Calu3 (cell line): ENCODE data around the gene KCNQ4. TPM values are rescaled to one million over a fixed set of nuclear protein-coding genes. Genes with fewer than 3 reads are reported as not detected.
A peak's percentile ranks its signal among the peaks of the same experiment; 100 is the strongest.

Source experiments
- BruUV-seq: library from RNA; stranded (reverse); fragments of 400-500 nt; replicated peaks from 2 replicates; lab custom pipeline; 2021; lab: Mats Ljungman, UMichigan
- CTCF ChIA-PET: fragments of 300-600 bp; sonication (Branson Sonifier 250); formaldehyde crosslinking; loops from one replicate; lab custom pipeline; 2022; ENCODE audit warnings: antibody characterized with exemption; lab: Charles Lee
- DNase-seq: peaks from one replicate; pipeline ENCODE4 v3.0.0; 2022
- H3K27ac Mint-ChIP-seq: one replicate; pipeline ENCODE4 v1.8.0; 2022; ENCODE audit warnings: mixed read lengths; ENCODE audit not compliant: unreplicated experiment
- H3K27me3 Mint-ChIP-seq: one replicate; pipeline ENCODE4 v1.8.0; 2022; ENCODE audit warnings: mixed read lengths; ENCODE audit not compliant: unreplicated experiment
- H3K36me3 Mint-ChIP-seq: one replicate; pipeline ENCODE4 v1.8.0; 2022; ENCODE audit warnings: mild to moderate bottlenecking, moderate library complexity, mixed read lengths; ENCODE audit not compliant: insufficient read depth, unreplicated experiment
- H3K4me1 Mint-ChIP-seq: one replicate; pipeline ENCODE4 v1.8.0; 2022; ENCODE audit warnings: mild to moderate bottlenecking, low read depth, mixed read lengths; ENCODE audit not compliant: unreplicated experiment
- H3K4me3 Mint-ChIP-seq: one replicate; pipeline ENCODE4 v1.8.0; 2022; ENCODE audit warnings: mild to moderate bottlenecking, low read depth, moderate library complexity, mixed read lengths; ENCODE audit not compliant: unreplicated experiment
- H3K9me3 Mint-ChIP-seq: one replicate; pipeline ENCODE4 v1.8.0; 2022; ENCODE audit warnings: low read depth, mixed read lengths; ENCODE audit not compliant: unreplicated experiment
- CTCF ChIP-seq: fragments of 200-600 bp; IDR thresholded peaks from one replicate; pipeline ENCODE4 v1.8.0; 2022; ENCODE audit warnings: antibody characterized with exemption; ENCODE audit not compliant: unreplicated experiment
- intact Hi-C: fragments of 100-400 bp; cut with micrococcal nuclease; formaldehyde crosslinking; loops from one replicate; pipeline ENCODE4 v1.10.0; 2022; ENCODE audit not compliant: unreplicated experiment
- total RNA-seq: library from RNA; stranded (reverse); gene quantifications from 2 replicates; pipeline ENCODE4 v1.2.3, GENCODE V29; 2022

Gene KCNQ4
- total RNA-seq, 1 experiment from 2014 or later: 0.92 TPM

- Mint-ChIP-seq H3K27me3 (peaks cover 18% of the 10 kb centered on the region), H3K4me1 (peaks cover 18% of the 10 kb centered on the region), H3K4me3 (no peak overlapping the region), H3K36me3 (peaks cover 18% of the 10 kb centered on the region), H3K9me3 (no peaks in the 10 kb centered on the region), H3K27ac (no peak overlapping the region)
- intact Hi-C loops: no loop called here
- no peak for DNase-seq
- CTCF ChIA-PET: interaction anchor here (1.1 to 1.9 kb wide), 3 partner anchors 92 to 96 kb away, joined by 5 to 6 read pairs (median 6); no protein-coding TSS in a partner anchor
- no TSS peak for BruUV-seq
- TF ChIP-seq CTCF: no peak
Observed at GRCh38 chr1:40856656-40857302, 73.2 kb downstream of the KCNQ4 start.

- no peak for TF ChIP-seq CTCF
- Mint-ChIP-seq H3K4me3 (no peak overlapping the region), H3K4me1 (peaks cover 22% of the 10 kb centered on the region), H3K27me3 (peaks cover 18% of the 10 kb centered on the region), H3K36me3 (peaks cover 26% of the 10 kb centered on the region), H3K27ac (no peak overlapping the region), H3K9me3 (no peaks in the 10 kb centered on the region)
- intact Hi-C loops: no loop called here
- CTCF ChIA-PET: interaction anchor here (0.9 to 1.2 kb wide), 2 partner anchors 41 to 93 kb away, joined by 3 to 6 read pairs; no protein-coding TSS in a partner anchor
- DNase-seq: no peak
- no TSS peak for BruUV-seq
Observed at GRCh38 chr1:40857737-40858136, 74.2 kb downstream of the KCNQ4 start.

- no peak for TF ChIP-seq CTCF
- DNase-seq: no peak
- Mint-ChIP-seq H3K4me3 (no peak overlapping the region), H3K9me3 (no peaks in the 10 kb centered on the region), H3K36me3 (peaks cover 27% of the 10 kb centered on the region), H3K27me3 (peaks cover 18% of the 10 kb centered on the region), H3K4me1 (peaks cover 25% of the 10 kb centered on the region), H3K27ac (no peak overlapping the region)
- CTCF ChIA-PET: interaction anchor here (0.9 kb wide), 1 partner anchor 90 kb away, joined by 4 read pairs; no protein-coding TSS in a partner anchor
- no TSS peak for BruUV-seq
- intact Hi-C loops: no loop called here
Observed at GRCh38 chr1:40858856-40859416, 75.3 kb downstream of the KCNQ4 start.

GRCh38 chr1:40860706-40861223 is 77.2 kb downstream of the KCNQ4 start:
- no peaks in the 10 kb centered on the region for H3K9me3 Mint-ChIP-seq
- peaks cover 18% of the 10 kb centered on the region for H3K27me3 Mint-ChIP-seq
- CTCF ChIA-PET: interaction anchor here (2.5 to 3.5 kb wide), 2 partner anchors 89 to 95 kb away, joined by 20 to 82 read pairs; no protein-coding TSS in a partner anchor
- no peak for DNase-seq
- intact Hi-C loops: no loop called here
- H3K4me3 Mint-ChIP-seq: peak overlapping the region; percentile 91
- BruUV-seq: no TSS peak
- H3K27ac Mint-ChIP-seq: peak overlapping the region; percentile 95
- peaks cover 32% of the 10 kb centered on the region for H3K4me1 Mint-ChIP-seq
- H3K36me3 Mint-ChIP-seq: peaks cover 27% of the 10 kb centered on the region
- no peak for TF ChIP-seq CTCF
